Mucosa of descending colon (tissue), 3 donors: ENCODE measurements around the gene CD14. TPM values are rescaled to one million over a fixed set of nuclear protein-coding genes. Genes with fewer than 3 reads are reported as not detected.
"Not testable (repeated sequence)": the region's sequence is repeated elsewhere in the genome, so short reads cannot be mapped to it uniquely, and the experiment has no call there.

Experiments
- ATAC-seq: fragments of 200-7000 bp; cut with Tn5 transposase; one replicate; pipeline ENCODE4 v1.9.1; 2020; ENCODE audit warnings: mild to moderate bottlenecking, moderate library complexity
- DNase-seq, 3 donors: peaks; one replicate each; pipeline ENCODE4 v3.0.0-alpha.2; 2020
- H3K36me3 ChIP-seq: fragments of 200-600 bp; one replicate; pipeline ENCODE4 v1.8.0; 2021; ENCODE audit warnings: low read depth, mild to moderate bottlenecking
- H3K4me1 ChIP-seq: fragments of 200-600 bp; one replicate; pipeline ENCODE4 v1.8.0; 2021; ENCODE audit warnings: low read depth, mild to moderate bottlenecking
- H3K4me3 ChIP-seq: fragments of 200-600 bp; one replicate; pipeline ENCODE4 v1.8.0; 2021; ENCODE audit warnings: mild to moderate bottlenecking
- H3K9me3 ChIP-seq: fragments of 200-600 bp; one replicate; pipeline ENCODE4 v1.8.0; 2021; ENCODE audit warnings: mild to moderate bottlenecking
- intact Hi-C, 2 donors: fragments of 100-400 bp; cut with DNase I in 1 of 2; cut with micrococcal nuclease in 1 of 2; formaldehyde crosslinking; loops; one replicate each; pipeline versions ENCODE4 v1.11.0 to v1.11.1; 2022; cut with DNase I, micrococcal nuclease
- total RNA-seq, 3 donors: library from RNA; stranded (reverse); fragmentation: NEBNext Ultra II Directional in 2 of 3; extraction: Animal tissue kit (Norgen Biotek cat#: 25700) in 2 of 3; gene quantifications; one replicate each; pipeline versions ENCODE4 v1.2.1 to v1.2.4, GENCODE V29; 2021 to 2023
- TF ChIP-seq, protein P1 (sequence below): fragments of 200-600 bp; IDR thresholded peaks from one replicate; pipeline ENCODE4 v1.8.0; 2022; ENCODE audit warnings: antibody characterized with exemption, mild to moderate bottlenecking
- donor health status: DM: no; HTN: no; CAD: no; lungs with moderate emphysema.
- donor health status: DM: no; HTN: no; CAD: no.
- donor health status: DM: no; HTN: yes; CAD: no.

Gene CD14
- total RNA-seq, 3 donors from 2014 or later: 35.8 to 92.8 (median 90.9) TPM

DNA sequence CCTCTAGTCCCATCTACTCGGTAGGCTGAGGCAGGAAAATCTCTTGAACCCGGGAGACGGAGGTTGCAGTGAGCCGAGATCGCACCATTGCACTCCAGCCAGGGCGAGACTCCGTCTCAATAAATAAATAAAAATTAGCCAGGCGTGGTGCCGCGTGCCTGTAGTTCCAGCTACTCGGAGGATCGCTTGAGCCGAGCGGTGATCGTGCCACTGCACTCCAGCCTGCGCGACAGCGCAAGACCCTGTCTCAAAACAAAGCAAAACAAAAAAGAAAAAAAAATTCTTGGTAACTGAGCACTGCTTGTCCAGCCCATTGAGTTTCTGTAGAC lies 31.0 kb upstream of the CD14 start:
- intact Hi-C loops: no loop called here
- ATAC-seq (peak; percentile 8), DNase-seq (no peak)
- Histone ChIP-seq H3K4me1 (peaks cover 19% of the 10 kb centered on the region), H3K9me3 (no peaks in the 10 kb centered on the region), H3K4me3 (peak overlapping the region; percentile 88), H3K36me3 (peaks cover 3% of the 10 kb centered on the region)
- TF ChIP-seq, protein P1, sequence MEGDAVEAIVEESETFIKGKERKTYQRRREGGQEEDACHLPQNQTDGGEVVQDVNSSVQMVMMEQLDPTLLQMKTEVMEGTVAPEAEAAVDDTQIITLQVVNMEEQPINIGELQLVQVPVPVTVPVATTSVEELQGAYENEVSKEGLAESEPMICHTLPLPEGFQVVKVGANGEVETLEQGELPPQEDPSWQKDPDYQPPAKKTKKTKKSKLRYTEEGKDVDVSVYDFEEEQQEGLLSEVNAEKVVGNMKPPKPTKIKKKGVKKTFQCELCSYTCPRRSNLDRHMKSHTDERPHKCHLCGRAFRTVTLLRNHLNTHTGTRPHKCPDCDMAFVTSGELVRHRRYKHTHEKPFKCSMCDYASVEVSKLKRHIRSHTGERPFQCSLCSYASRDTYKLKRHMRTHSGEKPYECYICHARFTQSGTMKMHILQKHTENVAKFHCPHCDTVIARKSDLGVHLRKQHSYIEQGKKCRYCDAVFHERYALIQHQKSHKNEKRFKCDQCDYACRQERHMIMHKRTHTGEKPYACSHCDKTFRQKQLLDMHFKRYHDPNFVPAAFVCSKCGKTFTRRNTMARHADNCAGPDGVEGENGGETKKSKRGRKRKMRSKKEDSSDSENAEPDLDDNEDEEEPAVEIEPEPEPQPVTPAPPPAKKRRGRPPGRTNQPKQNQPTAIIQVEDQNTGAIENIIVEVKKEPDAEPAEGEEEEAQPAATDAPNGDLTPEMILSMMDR: no peak

DNA sequence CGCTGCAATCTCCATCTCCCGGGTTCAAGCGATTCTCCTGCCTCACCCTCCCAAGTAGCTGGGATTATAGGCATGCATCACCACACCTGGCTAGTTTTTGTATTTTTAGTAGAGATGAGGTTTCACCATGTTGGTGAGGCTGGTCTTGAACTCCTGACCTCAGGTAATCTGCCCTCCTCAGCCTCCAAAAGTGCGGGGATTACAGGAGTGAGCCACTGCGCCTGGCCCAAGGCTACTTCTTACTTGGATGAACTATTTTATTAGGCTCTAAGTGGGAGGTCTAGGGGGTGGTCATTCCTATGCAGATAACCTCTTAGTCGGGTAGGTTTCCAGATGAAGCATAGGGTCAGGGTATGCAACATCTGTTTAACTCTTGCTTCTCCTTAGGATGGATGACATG lies 27.4 kb upstream of the CD14 start:
- H3K9me3 ChIP-seq, H3K4me1 ChIP-seq, DNase-seq, H3K4me3 ChIP-seq, intact Hi-C loops, ATAC-seq: not testable (repeated sequence)
- peaks cover 27% of the 10 kb centered on the region for H3K36me3 ChIP-seq

DNA sequence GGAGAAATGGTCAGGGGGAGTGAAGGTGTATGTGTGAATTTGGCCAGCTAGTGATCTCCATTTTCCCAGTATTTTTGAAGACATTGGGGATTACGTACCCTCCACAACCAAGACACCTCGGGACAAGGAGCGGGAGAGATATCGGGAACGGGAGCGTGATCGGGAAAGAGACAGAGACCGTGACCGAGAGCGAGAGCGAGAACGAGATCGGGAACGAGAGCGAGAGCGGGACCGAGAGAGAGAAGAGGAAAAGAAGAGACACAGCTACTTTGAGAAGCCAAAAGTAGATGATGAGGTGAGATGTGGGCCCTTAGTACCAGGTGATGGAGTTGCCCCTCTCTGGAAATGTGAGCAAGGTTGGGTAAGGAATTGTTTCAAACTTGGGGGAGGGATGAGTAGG lies 25.9 kb upstream of the CD14 start:
- no peaks in the 10 kb centered on the region for H3K9me3 ChIP-seq
- peaks cover 4% of the 10 kb centered on the region for H3K4me1 ChIP-seq
- TF ChIP-seq, protein P1: no peak
- H3K36me3 ChIP-seq: peaks cover 27% of the 10 kb centered on the region
- H3K4me3 ChIP-seq: no peak overlapping the region
- intact Hi-C loops: no loop called here
- ATAC-seq (no peak), DNase-seq (no peak)

DNA sequence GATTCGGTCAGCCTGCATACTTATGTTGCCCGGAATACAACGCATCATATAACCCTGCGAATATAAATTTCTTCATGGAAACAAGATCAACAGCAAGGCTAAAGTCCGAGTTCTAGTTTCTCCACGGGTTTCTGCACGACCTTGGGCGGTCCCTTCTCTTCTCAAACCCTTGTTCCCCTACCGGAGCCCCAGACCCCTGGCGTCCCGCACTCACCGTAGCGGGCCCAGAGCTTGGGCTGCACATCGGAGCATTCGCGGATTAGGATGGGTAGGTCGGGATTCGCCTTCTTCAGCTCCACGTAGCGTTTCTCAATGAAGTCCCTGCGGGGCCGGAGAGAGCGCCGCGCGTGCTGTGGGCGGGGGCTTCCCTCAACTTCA lies 14.1 kb upstream of the CD14 start:
- intact Hi-C loops: no loop called here
- Histone ChIP-seq H3K4me3 (peak overlapping the region; percentile 85), H3K36me3 (peaks cover 9% of the 10 kb centered on the region), H3K4me1 (peaks cover 15% of the 10 kb centered on the region), H3K9me3 (no peaks in the 10 kb centered on the region)
- TF ChIP-seq, protein P1: no peak
- ATAC-seq: peak; percentile 38
- DNase-seq: no peak

DNA sequence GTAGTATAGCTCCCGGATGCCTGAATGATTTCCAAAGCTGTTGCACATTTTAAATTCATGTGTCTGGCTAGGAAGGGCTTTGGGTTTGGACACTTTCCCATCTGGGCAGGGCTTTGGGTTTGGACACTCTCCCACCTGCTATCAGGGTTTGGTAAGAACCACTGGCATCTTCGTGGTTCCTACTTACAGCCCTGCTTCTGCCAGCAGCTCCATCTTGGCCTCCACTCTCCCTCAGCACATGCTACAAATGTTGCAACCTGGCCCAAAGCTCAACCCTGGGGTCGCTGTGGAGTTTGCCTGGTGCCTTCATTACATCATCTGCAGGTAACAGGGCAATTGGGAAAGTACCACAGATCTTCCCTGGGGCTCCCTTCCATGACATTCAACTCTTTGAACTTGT lies 9.7 kb upstream of the CD14 start:
- TF ChIP-seq, protein P1: no peak
- H3K4me3 ChIP-seq: no peak overlapping the region
- ATAC-seq (no peak), DNase-seq (no peak)
- H3K9me3 ChIP-seq: no peaks in the 10 kb centered on the region
- H3K4me1 ChIP-seq: peaks cover 20% of the 10 kb centered on the region
- no peaks in the 10 kb centered on the region for H3K36me3 ChIP-seq
- intact Hi-C loops: no loop called here

DNA sequence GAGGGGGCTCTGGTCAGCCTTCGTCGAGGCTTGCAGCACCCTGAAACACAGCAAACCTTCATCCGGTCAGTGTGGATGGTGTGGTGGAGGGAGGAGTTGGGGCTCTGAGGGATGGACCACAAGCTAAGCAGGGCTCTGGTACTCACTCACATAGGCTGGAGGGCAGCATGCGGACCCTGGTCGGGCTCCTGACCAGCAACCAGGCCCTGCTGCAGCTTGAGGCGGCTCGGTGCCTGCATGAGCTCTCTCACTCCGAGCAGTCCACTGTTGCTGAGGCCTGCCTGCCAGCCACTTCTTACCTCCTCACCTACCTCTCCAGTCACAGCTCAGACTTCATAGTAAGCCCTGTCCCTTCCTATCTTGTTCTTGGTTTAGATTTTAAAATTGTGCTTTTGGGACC lies 8.7 kb upstream of the CD14 start:
- no peak overlapping the region for H3K4me3 ChIP-seq
- intact Hi-C loops: no loop called here
- DNase-seq (no peak), ATAC-seq (no peak)
- H3K4me1 ChIP-seq: peaks cover 19% of the 10 kb centered on the region
- TF ChIP-seq, protein P1: no peak
- no peaks in the 10 kb centered on the region for H3K9me3 ChIP-seq
- no peaks in the 10 kb centered on the region for H3K36me3 ChIP-seq
